ENCODE data around the gene ASGR2.

GRCh38 chr17:7113273-7114071 is 1.1 kb downstream of the ASGR2 start:
- TF ChIP-seq CTCF (IDR thresholded peaks at IDR 0.05), result no peak
- no peak for TF ChIP-seq POLR2A (IDR thresholded peaks at IDR 0.05)

Measured in thyroid gland (tissue), 4 donors.